ENCODE measurements around the gene DCTN3.
A peak's percentile ranks its signal among the peaks of the same experiment; 100 is the strongest.

The DCTN3 gene

DNA sequence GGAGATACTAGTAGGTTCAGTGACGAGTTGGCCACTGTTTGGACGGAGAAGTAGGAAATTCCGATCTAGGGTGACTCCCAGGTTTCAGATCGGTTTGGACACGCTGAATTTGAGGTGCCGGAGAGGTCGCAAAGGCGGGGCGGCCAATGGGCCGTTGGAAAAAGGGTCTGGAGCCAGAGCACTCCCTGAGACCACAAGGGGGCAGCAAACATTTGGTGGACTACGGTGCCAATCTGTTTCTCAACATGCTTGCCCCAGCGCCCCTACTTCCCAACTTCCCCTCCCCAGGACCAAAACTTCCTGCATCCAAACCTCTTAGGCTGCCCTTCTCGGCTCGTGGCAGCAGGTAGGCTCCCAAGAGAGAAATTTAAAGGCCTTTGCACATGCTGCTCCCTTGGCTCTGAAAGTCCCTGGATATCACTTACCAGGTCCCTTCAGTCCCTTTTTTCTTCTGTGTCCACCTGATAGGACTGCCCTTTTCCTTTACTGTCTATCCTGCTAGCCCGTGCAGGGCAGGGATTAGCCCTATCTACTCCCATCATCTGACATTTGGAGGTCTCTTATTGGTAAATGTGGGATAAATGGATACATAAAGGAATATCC, 7.4 kb downstream of the DCTN3 start:
- peak overlapping the region; percentile 89 for H3K4me3 ChIP-seq (ENCODE audit: low read depth, low read length)
- peak; percentile 82 for TF ChIP-seq CTCF (IDR thresholded peaks at IDR 0.05; ENCODE audit: borderline replicate concordance, insufficient read depth, low read depth, low read length)

DNA sequence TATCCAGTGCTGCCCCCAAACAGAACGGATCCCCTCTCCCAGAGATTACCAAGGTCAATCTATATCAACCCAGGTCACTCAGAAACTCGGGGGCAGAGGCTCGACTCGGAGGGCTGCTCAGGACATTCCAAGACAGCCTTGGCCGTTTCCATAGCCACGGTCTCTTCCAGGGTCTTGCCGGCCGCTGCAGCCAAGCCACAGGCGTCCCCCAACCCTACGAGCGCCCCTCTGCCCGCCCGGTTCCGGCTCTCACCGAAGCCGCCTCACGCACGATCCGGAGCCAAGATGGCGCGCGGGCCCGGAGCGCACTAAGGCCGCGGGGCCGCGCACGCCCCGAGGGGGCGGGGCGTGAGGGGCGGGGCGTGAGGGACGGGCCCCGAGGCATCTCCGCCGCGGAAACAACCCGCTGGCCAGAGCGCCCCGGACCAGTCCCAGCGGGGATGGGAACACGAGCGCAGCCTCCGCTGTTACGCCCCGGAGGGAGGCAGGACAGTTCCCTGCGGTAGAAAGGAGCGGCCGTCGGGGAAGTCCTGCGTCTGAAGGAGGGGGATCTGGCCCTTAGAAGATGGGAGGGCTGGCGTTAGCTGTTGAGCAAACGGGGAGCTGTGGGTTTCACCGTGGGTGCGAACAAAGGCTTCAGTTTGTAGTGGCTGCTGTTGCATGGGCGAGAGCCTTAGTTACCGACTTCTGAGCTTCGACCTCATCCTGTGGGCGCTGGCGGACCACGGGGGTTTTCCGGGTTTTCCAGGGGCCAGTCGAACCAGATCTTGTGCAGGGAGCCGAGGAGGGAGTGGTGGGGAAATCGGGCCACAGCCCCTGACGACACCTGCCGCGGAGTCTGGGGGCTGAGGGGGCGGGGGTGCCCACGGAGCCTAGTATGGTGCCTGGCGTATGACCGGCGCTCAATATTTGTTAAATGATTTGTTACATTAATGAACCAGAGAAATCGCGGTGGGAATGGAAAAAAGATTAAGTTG, 8.2 kb downstream of the DCTN3 start, which contains the start of gene RPP25L:
Gene RPP25L (minus strand): TSS at position 287 of the 977 bp plus-strand sequence. CDS start 801 bp downstream, outside the sequence.
- TF ChIP-seq CTCF (IDR thresholded peaks at IDR 0.05; ENCODE audit: borderline replicate concordance, insufficient read depth, low read depth, low read length), result no peak
- H3K4me3 ChIP-seq (ENCODE audit: low read depth, low read length), result peak within 1 kb of the TSS; percentile 89

DNA sequence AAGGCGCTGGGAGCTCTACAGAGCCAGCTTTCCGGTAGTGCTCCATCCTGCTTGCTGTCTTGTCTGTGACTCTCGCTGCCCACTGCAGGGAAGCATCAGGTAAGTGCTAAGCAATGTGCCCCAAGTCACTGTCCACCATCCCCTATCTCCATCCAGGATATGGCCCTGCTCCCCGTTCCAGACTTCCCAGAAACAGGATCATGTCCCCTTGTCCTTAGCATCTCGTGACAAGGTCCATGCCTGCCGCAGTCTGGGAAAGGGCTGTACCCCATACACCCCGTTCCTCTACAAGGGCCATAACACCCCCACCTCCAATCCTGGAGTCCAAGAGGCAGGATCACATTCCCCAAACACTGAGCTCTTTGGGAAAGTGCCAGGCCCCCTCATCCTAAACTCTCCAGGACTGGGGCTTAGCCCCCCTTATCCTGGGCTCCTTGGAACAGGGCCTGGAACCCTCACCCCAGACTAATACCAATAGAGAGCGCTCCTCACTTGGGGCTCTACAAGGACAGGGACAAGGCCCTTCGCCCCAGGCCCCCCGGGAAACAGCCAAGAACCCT, 9.0 kb downstream of the DCTN3 start:
- peak overlapping the region; percentile 89 for H3K4me3 ChIP-seq (ENCODE audit: low read depth, low read length)
- no peak for TF ChIP-seq CTCF (IDR thresholded peaks at IDR 0.05; ENCODE audit: borderline replicate concordance, insufficient read depth, low read depth, low read length)

DNA sequence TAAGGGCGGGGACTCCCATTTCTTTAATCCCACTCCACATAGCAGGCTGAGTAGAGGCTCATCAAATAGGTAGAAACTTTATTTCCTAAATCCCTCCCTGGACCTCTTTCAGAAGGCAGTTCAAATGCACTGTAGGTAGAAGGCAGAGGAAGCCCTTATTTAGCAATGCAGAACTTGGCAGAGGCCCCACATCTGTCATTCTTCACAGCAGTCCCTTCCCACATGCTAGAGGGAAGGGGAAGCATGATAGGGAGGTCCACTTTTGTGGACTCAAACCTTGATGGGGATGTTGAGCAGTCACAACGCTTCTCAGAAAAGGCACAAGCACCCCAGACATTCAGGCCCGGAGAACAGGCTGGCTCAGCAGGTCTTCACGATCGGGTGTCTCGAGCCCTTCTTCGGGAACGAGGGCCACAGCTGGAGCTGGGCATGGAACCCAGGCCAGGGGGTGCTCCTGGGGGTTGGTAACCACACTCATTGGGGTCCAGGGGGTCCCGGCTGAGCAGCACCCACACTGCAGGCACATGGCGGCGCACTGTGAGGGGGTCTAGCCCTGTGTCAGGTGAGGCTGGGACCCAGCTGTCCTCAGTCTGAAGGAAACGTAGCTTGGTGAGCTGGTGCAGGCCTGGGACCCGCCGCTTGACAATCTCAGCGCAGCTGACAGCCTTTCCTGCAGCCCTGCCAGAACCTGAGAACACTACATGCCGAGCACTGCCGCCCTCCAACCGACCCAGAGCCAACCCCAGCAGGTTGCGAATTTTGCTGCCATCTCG, 9.7 kb downstream of the DCTN3 start:
- no peak for TF ChIP-seq CTCF (IDR thresholded peaks at IDR 0.05; ENCODE audit: borderline replicate concordance, insufficient read depth, low read depth, low read length)
- peak overlapping the region; percentile 89 for H3K4me3 ChIP-seq (ENCODE audit: low read depth, low read length)

- H3K4me3 ChIP-seq (ENCODE audit: low read depth, low read length), result no peak overlapping the region
- no peak for TF ChIP-seq CTCF (IDR thresholded peaks at IDR 0.05; ENCODE audit: borderline replicate concordance, insufficient read depth, low read depth, low read length)
These were observed 13.0 kb downstream of the DCTN3 start for GRCh38 chr9:34607331-34607730.

- no peak for TF ChIP-seq CTCF (IDR thresholded peaks at IDR 0.05; ENCODE audit: borderline replicate concordance, insufficient read depth, low read depth, low read length)
- no peak overlapping the region for H3K4me3 ChIP-seq (ENCODE audit: low read depth, low read length)
These were observed 13.4 kb downstream of the DCTN3 start for GRCh38 chr9:34606905-34607304.

Measured in GM12875 (cell line).